Omental fat pad (tissue), 4 donors: ENCODE measurements around the gene DCAF4L1. TPM values are rescaled to one million over a fixed set of nuclear protein-coding genes. Genes with fewer than 3 reads are reported as not detected.

Source experiments
- ATAC-seq: fragments of 150-250 bp; one replicate; pipeline ENCODE4 v1.9.1; 2016; ENCODE audit warnings: mild to moderate bottlenecking, moderate library complexity; ENCODE audit not compliant: low FRiP score
- DNase-seq: peaks from one replicate; pipeline ENCODE4 v3.0.0-alpha.2; 2019; ENCODE audit warnings: low spot score
- CTCF ChIP-seq, 3 donors: fragments of 450-650 bp; IDR thresholded peaks; one replicate each; pipeline ENCODE4 v1.5.1; 2016 to 2017; ENCODE audit warnings: antibody characterized with exemption in 3 of 3, mild to moderate bottlenecking in 3 of 3, moderate library complexity in 2 of 3
- total RNA-seq, 4 donors: library from RNA; depleted of rRNA; stranded (reverse); fragments of >200 nt; gene quantifications; one replicate each; pipeline ENCODE4 v1.1.0, GENCODE V29; 2016

Gene DCAF4L1
- total RNA-seq, 4 donors from 2014 or later: 0.28 to 0.47 (median 0.34) TPM

- ATAC-seq (no peak), DNase-seq (no peak)
- no peak for TF ChIP-seq CTCF (IDR thresholded peaks at IDR 0.05)
Measured at GRCh38 chr4:41964401-41964800, 17.2 kb upstream of the DCAF4L1 start.

GRCh38 chr4:41967392-41967791 lies 14.2 kb upstream of the DCAF4L1 start:
- ATAC-seq (no peak), DNase-seq (no peak)
- no peak for TF ChIP-seq CTCF (IDR thresholded peaks at IDR 0.05)

GRCh38 chr4:41969671-41970070 lies 11.9 kb upstream of the DCAF4L1 start:
- ATAC-seq (no peak), DNase-seq (no peak)
- no peak for TF ChIP-seq CTCF (IDR thresholded peaks at IDR 0.05)

- ATAC-seq (no peak), DNase-seq (no peak)
- no peak for TF ChIP-seq CTCF (IDR thresholded peaks at IDR 0.05)
Measured at GRCh38 chr4:41975341-41975740, 6.2 kb upstream of the DCAF4L1 start.

- no peak for TF ChIP-seq CTCF (IDR thresholded peaks at IDR 0.05)
- ATAC-seq: no peak
- no peak for DNase-seq
Measured at GRCh38 chr4:41976775-41977516, 4.6 kb upstream of the DCAF4L1 start.

- ATAC-seq (no peak), DNase-seq (no peak)
- no peak for TF ChIP-seq CTCF (IDR thresholded peaks at IDR 0.05)
Measured at GRCh38 chr4:41977709-41978108, 3.8 kb upstream of the DCAF4L1 start.

- no peak for ATAC-seq
Measured at GRCh38 chr4:41982716-41983115, 1.2 kb downstream of the DCAF4L1 start.

More at GRCh38 chr4:41982716-41983115, 1.2 kb downstream of the DCAF4L1 start:
- no peak for DNase-seq
- no peak for TF ChIP-seq CTCF (IDR thresholded peaks at IDR 0.05)
